H4 (cell line): ENCODE data around the gene SLC39A2. TPM values are rescaled to one million over a fixed set of nuclear protein-coding genes. Genes with fewer than 3 reads are reported as not detected.
"Not testable (repeated sequence)": the region's sequence is repeated elsewhere in the genome, so short reads cannot be mapped to it uniquely, and the experiment has no call there.

Source experiments
- DNase-seq: peaks from one replicate; pipeline ENCODE4 v3.0.0-alpha.2; 2015; ENCODE audit warnings: low spot score
- total RNA-seq: library from RNA; depleted of rRNA; stranded (reverse); fragments of >200 nt; shearing (Covaris generic); gene quantifications from 2 replicates; pipeline ENCODE4 v1.2.3, GENCODE V29; 2014

The SLC39A2 gene
- total RNA-seq, 1 experiment from 2014 or later: not detected

DNA sequence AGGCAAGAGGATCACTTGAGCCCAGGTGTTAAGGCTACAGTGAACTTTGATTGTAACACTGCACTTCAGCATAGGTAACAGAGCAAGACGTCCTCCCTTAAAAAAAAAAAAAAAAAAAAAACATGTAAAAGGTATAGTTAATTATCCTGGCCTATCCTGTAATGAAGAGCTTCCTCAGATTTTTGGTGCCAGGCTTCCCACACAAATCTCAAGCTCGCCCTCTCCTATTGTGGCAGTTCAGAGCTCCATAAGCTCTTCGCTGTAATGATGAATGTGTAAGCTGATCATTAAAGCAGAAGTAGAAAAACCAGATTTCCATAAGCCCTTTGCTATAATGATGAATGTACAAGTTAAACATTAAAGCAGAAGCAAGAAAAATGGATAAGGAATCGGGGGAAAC lies 2.0 kb upstream of the SLC39A2 start:
- DNase-seq: no peak

DNA sequence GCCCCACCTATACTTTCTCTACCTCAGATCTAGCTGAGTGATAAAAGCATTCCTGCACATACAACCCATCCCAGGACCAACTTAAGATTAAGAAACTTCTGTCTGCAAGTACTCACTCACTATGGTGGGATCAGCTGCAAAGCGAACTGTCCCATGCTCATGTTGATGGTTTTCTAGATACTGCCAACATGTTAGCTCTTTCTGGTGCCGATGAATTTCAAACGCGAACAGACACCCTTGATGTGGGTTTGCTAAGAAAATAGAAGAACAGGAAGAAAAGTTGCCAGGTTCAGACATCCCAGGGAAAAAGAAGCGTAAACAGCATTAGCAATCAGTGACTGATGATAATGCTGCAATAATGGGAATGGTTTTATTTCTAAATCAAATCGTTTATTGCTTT lies 1.5 kb upstream of the SLC39A2 start:
- DNase-seq: no peak

DNA sequence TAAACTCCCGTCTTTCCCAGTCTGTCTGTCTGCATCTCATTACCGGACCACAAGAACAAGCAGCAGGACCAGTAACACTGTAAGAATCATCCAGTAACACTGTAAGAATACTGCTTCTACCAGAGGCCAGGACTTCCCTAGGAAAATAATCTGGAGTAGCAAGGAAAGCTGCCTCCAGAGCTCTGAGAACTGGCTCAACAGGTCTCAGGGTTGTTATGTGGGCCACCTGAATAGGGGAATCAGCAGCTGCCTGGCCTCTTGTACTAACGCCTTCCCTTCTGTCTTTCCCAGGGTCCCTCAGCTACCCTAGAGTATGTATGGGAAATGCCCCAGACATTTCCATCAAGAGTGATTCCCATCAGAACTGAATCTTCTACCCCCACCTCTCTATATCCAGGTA lies 954 bp upstream of the SLC39A2 start:
- no peak for DNase-seq

DNA sequence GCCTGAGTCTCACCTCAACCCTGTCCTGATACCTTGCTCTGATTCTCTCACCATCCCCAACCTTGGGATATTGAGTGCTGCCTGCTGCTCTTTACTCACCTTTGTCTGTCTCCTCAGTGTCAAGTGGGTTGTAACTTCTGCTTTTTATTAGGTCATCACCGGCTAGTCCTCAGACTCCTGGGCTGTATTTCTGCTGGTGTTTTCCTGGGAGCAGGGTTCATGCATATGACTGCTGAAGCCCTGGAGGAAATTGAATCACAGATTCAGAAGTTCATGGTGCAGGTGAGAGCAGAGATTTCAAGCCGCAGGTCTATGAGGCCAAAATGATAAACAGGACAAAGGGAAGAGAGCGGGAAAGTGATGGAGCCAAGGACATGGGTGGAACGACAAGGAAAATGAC lies 498 bp downstream of the SLC39A2 start:
- DNase-seq: no peak

DNA sequence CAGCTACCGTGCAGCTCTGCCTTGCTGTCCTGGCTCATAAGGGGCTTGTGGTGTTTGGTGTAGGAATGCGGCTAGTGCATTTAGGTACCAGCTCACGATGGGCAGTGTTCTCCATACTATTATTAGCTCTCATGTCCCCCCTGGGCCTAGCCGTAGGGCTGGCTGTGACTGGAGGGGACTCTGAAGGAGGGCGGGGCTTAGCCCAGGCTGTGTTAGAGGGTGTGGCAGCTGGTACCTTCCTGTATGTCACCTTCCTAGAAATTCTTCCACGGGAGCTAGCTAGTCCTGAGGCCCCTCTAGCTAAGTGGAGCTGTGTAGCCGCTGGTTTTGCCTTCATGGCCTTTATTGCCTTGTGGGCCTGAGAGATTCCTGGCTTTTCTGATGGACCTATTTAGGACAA lies 2.1 kb downstream of the SLC39A2 start:
- no peak for DNase-seq

DNA sequence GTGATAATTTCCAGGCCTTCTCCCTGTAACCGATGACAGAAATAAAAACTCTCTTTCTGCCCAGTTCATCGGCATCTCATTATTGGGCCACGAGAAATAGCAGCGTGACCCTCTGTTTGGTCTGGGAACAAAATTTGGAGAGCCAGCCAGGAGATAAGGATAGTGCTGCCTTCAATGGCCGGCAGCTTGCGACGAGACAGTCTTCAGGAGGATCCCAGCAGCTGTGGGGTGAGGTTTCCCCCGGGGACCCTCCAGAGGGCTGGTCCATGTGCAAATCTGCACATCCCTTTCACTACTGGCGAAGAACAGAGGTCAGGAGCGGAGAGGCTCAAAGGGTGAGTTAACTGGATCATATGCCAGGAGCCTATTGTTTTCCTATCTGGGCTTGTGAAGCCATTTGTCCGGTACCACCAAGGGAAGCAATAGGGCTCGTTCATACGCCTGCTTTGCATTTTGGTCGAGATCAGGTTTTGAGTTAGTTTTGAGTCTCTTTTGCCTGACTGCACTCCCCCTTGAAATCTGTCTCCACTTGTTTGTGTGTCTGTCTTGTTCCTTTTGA lies 4.8 kb downstream of the SLC39A2 start:
- DNase-seq: no peak

DNA sequence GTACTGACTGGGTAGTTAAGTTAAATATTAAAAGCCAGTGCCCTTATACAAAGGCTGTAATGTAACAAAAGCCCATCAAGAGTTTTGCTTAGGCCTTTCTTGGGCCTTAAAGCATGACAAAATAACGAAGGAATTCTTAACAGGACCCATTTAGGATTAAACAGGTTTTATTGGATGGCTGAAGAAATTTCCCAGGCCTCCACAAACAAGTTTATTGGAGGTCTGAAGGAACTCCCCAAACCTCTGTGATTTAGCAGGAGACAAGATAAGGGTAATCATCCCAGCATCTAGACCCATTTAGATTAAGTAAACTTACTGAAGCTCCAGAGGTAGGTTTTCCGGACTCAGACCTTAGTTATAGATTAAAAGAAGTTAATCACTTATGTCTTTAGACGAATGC lies 10.6 kb downstream of the SLC39A2 start:
- not testable (repeated sequence) for DNase-seq

DNA sequence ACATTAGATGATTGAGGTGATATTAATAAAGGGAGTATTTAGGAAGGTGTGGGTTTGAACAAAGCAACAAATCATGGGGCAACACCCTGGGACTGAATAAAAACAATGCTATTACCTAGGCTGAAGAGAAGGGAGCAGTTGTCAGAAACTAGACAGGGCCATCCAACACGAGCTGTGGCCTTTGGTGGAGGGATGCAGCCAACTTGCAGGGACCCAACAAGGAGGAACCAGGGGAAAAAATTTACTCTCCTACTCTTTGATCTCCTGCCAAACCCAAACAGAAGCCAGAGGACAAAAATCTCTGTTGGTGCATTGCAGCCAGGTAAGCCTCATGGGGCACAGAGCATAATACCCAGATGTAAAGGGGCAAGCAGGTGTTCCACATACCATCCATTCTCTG lies 12.0 kb downstream of the SLC39A2 start:
- no peak for DNase-seq

DNA sequence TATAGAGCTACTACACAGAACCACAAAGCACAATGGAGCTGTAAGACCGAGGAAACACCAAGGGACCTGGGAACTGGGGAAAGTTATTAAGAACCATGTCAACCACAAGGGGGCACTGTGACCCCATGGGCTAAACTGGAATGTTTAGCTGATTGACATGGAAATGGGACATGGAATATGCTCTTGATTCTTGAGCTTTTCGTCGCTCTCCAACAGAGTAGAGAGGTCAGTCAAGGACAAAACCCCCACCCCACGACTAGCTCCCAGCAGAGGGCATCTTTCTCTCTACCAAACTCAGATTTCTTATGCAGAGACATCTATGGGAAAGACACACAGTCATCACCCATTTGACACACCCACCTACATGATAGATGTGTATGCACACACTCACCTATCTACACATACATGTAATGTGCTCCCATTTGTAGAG lies 15.7 kb downstream of the SLC39A2 start:
- peak; percentile 76 for DNase-seq

DNA sequence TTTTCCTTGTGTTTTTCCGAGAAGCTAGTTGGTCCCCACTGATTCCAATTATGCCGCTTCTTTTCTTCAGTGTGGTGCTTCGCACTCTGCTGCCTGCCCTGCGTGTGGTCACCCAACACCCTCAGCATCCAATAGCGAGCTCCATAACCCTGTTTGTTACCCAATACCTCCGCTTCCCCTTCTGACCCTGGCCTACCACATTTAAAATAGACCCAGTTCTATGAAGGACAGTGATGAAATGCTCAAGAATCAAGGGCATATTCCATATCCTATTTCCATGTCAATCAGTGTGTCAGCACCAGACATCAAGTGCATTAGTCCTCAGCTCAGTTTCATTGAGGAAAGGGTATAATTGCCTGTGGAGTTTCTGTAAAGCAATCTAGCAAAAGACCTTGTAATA lies 16.2 kb downstream of the SLC39A2 start:
- DNase-seq: no peak

DNA sequence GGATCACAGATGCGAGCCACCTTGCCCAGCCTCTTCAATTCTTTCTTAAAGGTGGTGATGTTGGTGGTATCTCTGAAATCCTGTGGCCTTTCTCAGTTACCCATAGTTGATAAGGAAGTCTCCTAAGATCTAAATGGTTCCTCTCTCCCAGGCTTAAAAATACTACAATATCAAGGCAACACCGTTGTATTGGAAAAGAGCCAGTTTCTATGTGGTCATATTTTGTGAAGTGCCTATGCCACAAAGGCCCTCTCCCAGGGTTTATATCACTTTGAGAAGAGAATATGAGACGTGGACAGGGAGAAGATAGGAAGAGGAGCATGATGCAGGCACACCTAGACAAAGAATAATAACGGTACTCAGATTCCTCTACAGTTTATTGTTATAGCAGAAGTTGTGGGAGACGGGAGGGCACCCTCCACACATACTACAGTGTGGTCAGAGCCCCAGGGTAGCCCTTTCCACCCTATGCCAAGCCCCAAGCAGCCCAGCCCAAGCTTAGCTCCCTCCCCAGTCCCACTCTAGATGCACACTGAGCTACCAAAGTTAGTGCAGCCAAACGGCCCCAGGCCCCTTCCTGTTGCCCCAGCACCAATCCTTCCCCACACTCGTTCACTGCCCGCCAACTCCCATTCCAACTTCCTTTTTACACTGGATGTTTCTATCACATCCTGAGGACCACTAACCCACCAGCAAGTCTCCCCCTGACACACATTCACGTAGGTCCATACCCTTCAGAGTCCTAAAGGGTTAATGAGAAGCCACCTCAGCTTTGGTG lies 17.5 kb downstream of the SLC39A2 start:
- DNase-seq: no peak

DNA sequence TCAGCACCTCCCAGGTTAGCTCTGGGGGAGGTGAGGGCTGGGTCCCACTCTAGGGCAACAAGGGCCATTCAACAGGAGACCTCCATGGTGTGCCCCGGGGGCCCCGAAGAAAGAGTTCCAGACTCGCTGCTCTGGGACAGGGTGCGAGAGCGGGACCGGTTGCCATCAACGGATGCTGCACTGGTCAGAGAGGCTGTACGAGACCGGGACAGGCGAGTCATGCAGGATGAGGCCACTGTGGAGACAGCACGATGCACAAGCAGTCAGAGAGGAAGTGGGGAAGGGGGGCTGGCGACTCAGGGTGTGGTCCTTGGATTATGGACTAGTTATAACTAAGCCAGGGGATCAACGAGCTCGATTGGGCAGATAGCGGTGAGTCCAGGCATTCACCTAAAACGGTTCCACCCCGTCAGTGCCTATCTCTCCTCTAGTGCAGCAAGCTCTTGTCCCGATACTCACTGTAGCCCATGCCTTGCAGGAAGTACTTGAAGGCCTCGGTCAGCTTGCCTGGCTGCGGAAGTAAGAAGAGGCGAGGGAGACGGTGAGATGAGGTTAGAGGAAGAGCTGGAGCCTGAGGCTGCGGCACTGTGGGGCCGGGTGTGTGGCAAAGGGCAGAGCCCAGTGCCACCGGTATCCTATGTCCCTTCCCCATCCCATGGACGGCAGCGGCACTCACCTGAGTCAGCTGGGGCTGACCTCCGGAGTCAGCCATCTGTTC lies 18.6 kb downstream of the SLC39A2 start:
- no peak for DNase-seq

DNA sequence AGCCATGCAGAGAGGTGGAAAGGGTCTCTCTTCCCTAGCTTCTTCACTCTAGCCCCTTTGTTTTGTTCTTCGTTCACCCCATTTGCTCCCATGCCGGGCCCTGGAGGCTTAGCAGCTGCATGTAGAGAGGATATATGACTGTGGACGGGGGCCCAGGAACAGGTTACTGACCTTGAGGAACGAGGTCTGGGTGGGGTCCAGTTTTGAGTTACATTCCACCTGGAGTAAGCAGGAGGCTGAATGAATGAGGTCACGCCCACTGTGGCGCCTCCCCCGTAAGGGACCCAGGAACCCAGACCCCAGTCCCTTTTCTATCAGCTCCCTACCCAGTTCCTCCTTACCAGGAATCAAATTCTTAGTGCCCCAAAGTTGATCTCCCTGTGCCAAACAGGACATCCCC lies 19.2 kb downstream of the SLC39A2 start:
- DNase-seq: no peak

DNA sequence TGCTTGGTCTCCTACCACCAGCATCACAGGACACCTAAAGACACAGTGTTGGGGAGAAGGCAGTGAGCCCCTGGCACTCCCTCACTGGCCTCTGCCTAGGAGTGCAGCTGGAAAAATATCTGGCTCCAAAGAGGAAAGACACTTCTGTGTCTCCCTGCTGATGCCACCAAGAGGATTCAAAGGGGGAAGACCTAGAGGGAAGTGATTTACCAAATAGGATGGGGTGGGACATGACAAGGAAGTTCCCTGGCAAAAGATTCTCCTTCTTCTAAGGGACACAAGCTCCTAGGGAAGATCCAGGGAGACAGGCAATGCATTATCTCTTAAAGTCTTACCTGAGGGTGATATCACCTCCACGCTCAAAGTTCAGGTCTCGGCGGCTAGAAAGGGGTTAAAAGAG lies 19.7 kb downstream of the SLC39A2 start:
- DNase-seq: no peak

DNA sequence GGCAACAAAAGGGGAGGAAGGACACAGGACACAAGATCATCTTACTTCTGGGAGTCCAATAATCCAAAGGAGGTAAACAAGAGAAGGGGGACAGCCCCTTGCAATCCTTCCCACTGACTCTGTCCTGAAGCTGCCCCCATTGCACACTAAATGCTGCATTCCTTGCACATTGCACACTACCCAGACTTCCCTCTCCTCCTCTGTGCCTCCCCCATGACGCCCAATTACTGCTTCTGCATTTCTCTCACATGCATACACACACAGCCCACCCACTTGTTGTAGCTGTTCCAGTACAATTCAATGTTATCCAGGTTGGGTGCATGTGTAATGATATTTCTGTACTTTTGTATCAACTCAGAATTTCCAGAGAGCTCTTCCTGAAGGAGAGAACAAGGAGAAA lies 20.3 kb downstream of the SLC39A2 start:
- no peak for DNase-seq

DNA sequence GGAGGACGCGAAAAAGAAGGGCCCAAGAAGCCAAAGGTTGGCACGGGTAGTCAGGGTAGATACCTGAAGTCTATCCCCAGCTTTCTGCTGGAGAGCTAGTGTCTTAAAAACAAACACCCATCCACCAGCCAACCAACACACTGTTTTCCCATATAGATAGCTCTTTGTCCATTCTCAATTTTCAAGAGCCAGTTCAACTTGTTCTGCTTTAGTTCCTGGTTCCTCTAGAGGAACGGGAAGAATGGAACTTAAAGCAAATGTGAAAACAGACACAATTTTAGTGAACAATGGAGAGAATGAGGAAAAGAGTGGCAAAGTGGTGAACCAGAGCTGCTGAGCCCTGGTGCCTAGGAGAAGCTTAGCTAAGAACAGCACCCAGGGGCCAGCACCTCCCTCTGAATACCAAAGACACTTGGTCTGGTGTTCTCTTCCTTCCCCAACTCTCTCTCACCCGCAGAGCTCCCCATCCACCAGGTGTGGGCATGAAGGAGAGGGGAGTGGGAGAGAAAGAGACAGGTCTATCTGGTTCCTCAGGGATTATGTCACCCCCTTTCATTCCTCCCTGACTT lies 22.0 kb downstream of the SLC39A2 start:
- no peak for DNase-seq

DNA sequence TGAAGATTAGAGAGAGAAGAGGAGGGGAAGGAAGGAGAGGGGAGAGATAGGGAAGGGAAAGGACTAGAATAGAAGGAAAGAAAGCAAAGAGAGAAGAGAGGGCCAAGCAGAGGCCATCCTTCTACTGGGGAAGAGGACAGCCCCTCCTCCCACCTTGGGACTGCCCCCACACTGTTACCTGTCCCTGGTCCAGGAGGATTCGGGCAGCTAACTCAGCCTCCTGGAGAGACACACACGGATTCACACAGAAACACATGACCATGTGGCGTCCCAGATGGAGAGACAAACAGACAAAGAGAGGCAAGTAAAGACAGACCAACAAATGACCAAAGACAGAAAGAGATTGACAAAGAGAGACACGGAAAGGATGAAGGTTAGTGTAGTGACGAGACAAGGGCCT lies 23.6 kb downstream of the SLC39A2 start:
- no peak for DNase-seq

DNA sequence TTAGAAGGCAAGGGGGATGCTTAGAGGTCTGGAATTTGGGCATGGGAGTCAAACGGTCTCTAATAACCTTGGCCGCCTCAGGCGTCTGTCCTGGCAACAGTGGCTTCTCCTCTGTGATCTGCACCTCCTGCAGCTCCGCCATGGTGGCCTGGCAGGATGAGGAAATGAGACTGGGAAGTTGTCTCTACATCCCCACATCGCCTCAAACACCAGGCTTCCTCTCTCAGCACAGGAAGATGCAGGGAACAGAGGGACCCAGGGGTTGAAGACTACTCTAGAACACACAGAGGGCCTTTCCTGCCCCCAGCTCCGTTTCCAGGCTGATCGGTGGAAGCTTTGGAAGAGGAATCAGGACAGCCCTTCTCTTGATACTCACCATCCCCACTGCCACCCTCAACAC lies 24.1 kb downstream of the SLC39A2 start:
- DNase-seq: no peak

DNA sequence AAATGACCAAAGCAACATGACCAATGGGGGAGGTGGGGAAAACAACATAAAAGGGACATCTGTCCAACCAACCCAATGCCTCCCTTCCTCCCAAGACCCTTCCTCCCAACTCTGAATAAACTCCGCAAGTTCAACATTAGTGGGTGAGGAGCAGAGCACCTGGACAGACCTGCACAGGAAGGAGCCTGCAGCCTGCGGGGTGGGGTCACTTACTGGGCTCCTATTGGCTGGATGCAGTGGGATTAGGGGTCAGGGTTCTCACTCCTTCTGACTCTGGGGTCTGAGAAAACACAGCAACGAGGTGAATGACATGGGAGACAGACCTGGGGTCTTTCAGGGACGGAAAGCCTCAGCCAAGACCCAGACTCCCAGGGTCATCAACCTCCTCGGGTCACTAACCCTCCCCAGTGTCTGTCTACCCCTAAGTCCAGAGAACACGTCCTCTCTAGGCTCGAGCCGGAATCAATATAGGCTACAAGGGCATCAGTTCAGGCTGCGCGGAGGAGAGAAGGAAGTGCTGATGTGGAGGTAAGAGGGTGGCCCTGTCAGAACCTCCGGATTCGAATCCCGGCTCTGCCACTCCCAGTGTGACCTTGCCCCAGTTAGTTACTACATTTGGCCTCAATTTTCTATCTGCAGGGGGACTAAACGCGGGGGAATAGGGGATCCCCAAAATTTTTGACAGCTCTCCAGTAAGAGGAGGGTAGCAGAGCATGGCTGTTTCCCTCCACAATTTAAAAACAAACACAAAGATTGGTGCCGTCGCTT lies 24.9 kb downstream of the SLC39A2 start:
- DNase-seq: no peak

DNA sequence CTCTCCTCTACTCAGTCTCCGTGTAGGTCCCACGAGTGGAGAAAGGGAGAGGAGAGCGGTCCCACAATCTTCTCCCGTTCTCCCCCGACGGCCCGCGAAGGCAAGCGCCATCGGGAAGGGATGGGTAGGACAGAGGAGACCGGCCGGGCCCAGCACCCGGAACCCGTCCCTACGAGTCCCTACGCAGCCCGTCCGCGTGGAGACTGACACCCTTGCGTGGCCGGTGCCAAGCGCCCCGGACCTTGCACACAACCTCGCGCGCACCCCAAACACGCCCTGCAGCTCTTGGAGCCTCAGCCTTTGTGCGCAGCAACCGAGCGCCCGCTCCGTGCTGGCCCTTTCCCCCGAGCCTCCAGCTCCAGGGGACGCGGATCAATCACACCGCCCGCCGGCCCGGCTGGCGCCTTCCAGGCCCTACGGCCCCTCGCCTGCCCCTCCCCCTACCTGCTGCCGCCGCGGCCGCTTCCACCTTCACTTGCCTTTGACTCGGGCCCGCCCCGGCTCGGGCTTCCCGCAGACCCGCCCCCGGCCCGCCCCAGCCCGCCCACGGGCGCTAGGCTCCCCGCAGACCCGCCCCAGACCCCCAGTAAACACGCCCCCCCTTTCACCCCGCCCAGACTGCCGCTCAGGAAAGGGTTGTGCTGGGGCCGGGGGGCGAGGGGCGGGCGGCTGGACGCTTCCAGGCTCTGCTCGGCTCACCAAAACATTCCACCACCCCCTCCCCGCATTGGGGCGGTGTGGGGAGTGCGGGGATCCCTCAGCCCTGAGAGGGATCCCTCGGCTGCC lies 25.7 kb downstream of the SLC39A2 start, which contains the start of gene NDRG2:
Gene NDRG2, minus strand, starts transcription at position 477 of the 786 bp plus-strand sequence. CDS start 1,746 bp downstream, outside the sequence.
- DNase-seq: no peak
